ENCODE data around the gene INKA1.

Gene INKA1

DNA sequence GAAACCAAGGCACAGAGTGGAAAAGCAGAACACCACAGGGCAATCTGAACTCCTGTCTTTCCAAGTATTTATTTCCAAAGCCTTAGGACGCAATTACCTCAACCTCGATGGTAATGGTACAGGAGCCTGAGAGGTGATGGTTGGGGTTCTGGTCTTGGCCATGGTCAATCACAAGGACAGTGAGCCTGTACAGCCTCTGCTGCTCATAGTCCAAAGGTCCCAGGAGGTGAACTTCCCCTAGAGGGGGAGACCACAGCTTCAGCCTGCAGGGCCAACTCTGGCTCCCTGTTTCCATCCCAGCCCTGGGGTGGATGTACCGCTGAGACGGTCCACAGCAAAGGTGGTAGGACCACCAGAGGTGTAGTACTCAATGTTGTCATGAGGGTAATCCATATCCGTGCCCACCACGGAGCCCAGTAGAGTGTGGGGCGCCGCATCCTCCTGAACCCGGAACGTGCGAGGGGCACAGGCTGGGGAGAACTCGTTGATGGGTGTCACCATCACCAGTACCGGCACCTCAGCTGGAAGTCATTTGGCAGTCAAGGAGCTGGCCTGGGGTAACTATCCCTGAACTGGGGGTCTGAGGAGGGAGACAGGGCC, 9.5 kb upstream of the INKA1 start:
- H3K9me3 Mint-ChIP-seq = no peaks in the 10 kb centered on the region
- no peak for DNase-seq
- H3K27ac Mint-ChIP-seq = no peak overlapping the region
- no peaks in the 10 kb centered on the region for H3K36me3 Mint-ChIP-seq (ENCODE audit: low read depth)
- peaks cover 2% of the 10 kb centered on the region for H3K4me1 Mint-ChIP-seq
- H3K27me3 Mint-ChIP-seq = no peaks in the 10 kb centered on the region
- H3K4me3 Mint-ChIP-seq = no peak overlapping the region
- ATAC-seq = no peak

DNA sequence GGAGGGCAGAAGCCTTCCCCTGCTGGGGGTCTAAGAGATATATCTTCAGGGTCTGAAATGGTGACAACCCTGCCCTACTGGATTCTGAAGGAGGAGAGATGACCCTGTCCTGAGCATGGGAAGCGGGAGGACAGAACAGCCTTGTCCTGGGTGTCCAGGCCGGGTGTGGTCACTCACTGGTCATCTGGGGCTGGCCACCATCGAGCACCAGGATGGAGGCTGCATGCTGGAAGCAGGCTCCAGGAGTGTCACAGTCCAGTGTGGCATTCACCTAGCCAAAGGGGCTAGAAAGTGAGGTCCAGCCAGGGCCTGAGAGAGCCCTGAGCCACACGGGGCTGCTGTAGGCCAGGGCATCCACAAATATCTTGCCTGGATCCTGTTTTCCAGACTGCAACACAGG, 8.6 kb upstream of the INKA1 start:
- no peak for DNase-seq
- no peak overlapping the region for H3K4me3 Mint-ChIP-seq
- H3K36me3 Mint-ChIP-seq (ENCODE audit: low read depth) = no peaks in the 10 kb centered on the region
- peaks cover 2% of the 10 kb centered on the region for H3K4me1 Mint-ChIP-seq
- H3K9me3 Mint-ChIP-seq = no peaks in the 10 kb centered on the region
- H3K27ac Mint-ChIP-seq = no peak overlapping the region
- no peak for ATAC-seq
- no peaks in the 10 kb centered on the region for H3K27me3 Mint-ChIP-seq

DNA sequence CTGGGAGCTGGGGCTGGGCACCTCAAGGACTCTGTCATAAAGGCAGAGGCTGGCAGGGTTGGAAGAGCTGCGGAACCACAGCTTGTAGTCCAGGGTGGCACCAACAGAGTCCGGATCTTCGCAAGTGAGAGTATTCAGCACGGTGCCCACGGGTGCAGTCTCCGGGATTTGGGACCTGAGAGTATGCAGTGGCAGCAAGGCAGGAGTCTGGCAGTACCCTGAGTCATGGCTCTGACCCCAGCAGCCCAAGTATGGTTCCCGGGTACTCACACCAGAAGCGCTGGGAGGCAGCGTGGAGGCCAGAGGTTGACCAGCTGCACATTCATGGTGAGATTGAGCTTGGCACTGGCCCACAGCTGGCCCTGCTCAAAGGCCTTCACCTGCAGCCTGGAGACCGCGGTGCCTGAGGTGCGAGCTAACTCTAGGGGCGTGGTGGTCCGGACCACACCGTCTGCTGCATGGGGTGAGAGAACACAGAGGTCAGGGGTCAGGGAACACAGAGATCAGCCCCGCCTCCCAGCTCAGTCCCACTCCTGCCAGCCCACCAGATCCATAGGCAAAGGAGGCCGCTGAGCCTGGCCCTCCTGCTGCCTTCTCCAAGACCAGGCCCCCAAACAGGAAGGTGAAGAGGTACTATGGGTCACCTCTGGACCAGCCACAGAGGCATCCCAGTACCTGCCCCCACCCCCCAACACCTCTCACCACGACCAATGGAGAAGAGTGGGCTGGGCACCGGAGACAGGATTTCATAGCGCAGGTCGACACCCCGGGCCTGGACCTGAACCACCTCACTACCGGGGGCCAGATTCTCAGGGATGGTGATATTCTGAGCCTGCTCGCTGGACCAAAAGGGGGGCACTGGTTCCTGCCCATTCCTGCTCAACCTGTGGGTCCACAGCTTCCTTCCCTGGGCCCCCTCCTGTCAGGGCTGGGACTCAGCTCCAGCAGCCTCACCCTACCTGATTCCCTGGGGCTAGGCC, 7.8 kb upstream of the INKA1 start:
- H3K27ac Mint-ChIP-seq = no peak overlapping the region
- no peaks in the 10 kb centered on the region for H3K36me3 Mint-ChIP-seq (ENCODE audit: low read depth)
- no peaks in the 10 kb centered on the region for H3K4me1 Mint-ChIP-seq
- H3K9me3 Mint-ChIP-seq = no peaks in the 10 kb centered on the region
- no peak for DNase-seq
- no peak for ATAC-seq
- no peak overlapping the region for H3K4me3 Mint-ChIP-seq
- peaks cover 3% of the 10 kb centered on the region for H3K27me3 Mint-ChIP-seq

DNA sequence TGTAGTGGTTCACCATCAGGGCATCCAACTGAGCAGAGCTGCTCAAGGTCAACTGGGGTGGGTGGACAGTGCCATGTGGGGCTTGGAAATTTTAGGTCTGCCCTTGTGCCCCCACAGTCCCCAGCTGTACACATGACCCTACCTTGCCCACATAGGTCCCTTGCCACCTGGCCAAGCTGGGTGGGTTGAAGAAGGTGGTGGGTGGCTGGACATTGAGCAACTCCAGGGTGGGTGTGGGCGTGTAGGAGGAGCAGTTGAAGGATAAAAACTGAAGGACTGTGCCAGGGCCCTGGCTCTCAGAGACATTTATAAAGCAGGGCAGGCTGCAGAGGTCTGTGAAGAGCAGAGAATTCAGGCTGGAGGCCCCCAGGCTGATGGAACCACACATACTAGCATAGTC, 4.0 kb upstream of the INKA1 start:
- Mint-ChIP-seq H3K27me3 (peaks cover 12% of the 10 kb centered on the region), H3K27ac (no peak overlapping the region), H3K4me3 (no peak overlapping the region), H3K36me3 (ENCODE audit: low read depth) (no peaks in the 10 kb centered on the region), H3K4me1 (peaks cover 10% of the 10 kb centered on the region), H3K9me3 (no peaks in the 10 kb centered on the region)
- ATAC-seq (no peak), DNase-seq (no peak)

DNA sequence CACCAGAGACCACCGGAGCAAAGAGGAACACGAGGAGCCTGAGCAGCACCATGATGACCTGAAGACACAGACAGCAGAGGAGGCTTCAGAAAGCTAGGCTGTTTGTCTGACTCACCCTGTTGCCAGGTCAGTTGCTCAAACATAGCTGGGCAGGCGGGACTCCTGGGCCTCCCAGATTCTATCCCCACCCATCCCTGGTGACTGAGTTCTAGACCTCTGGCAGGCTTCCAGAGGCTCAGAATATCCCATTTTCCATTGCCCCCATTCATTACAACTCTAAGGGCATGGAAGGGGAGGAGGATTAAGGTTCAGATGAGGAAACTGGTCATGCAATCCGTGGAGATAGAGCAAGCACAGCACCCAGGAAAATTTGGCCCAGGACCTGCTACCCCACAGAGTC, 3.3 kb upstream of the INKA1 start, which contains the start of gene CDHR4:
Gene CDHR4, minus strand, starts transcription at position 113 of the 400 bp plus-strand sequence. Its CDS starts 61 bp downstream, at position 52.
- no peak within 1 kb of the TSS for H3K27ac Mint-ChIP-seq
- H3K4me1 Mint-ChIP-seq = peaks cover 15% of the 10 kb centered on the region
- H3K9me3 Mint-ChIP-seq = no peaks in the 10 kb centered on the region
- no peaks in the 10 kb centered on the region for H3K36me3 Mint-ChIP-seq (ENCODE audit: low read depth)
- H3K27me3 Mint-ChIP-seq = peaks cover 12% of the 10 kb centered on the region
- ATAC-seq (no peak), DNase-seq (no peak)
- no peak within 1 kb of the TSS for H3K4me3 Mint-ChIP-seq

DNA sequence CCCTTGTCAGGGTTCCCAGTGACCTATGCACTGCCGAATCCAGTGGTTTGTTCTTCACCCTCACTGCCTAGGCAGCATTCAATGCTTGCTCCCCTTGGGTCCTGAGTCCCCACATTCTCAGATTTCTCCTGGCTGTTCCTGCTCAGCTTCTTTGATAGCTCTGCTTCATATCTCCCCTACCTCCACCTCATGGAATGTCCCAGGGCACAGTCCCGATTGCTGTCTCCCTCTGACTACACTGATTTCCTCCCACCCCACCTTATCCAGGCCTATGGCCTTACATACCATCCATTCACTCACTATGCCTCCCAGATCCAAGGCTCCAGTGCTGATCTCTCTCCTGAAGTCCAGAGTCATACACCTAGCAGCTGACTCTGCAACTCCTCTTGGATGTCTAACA, 1.9 kb upstream of the INKA1 start:
- ATAC-seq = no peak

DNA sequence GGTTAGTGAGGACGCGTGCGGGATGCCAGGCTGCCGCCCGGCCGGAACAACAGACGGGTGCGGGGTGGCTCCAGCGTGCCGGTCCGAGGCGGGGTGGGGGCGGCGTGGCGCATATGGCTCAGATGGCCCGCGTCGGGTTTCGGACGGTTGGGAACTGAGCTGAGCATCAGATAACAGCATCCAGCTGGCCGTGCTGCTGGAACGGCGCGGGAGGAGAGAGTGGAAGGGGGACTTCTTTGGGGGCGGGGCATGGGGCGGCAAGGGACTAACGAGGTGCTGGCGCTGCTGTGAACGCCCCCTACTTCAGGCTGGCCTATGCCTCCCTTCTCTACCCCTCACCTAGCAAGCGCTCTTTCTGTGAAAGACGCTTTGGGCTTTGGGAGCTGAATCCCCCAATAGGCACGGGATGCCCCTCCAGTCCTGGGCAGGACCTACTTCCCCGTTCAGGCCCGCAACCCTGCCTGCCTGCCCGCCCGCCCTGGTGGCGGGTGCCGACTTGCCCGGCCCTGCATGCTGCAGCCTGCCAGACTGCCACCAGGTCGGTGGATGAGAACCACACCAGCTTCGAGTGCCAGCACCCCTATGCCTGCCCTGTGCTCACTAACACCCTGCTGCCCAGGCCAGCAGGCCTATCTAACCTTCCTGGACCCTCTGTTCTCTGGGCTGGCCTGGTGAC, 542 bp downstream of the INKA1 start:
- DNase-seq (peak; percentile 53), ATAC-seq (peak; percentile 8)
- H3K27me3 Mint-ChIP-seq = peaks cover 12% of the 10 kb centered on the region
- H3K9me3 Mint-ChIP-seq = no peaks in the 10 kb centered on the region
- no peak overlapping the region for H3K27ac Mint-ChIP-seq
- peaks cover 52% of the 10 kb centered on the region for H3K4me1 Mint-ChIP-seq
- peak overlapping the region; percentile 88 for H3K4me3 Mint-ChIP-seq
- H3K36me3 Mint-ChIP-seq (ENCODE audit: low read depth) = no peaks in the 10 kb centered on the region

More for the DNA sequence above, 1.9 kb upstream of the INKA1 start:
- DNase-seq = no peak
- H3K27ac Mint-ChIP-seq = no peak overlapping the region
- peaks cover 12% of the 10 kb centered on the region for H3K27me3 Mint-ChIP-seq
- H3K36me3 Mint-ChIP-seq (ENCODE audit: low read depth) = no peaks in the 10 kb centered on the region
- no peaks in the 10 kb centered on the region for H3K9me3 Mint-ChIP-seq
- H3K4me1 Mint-ChIP-seq = peaks cover 28% of the 10 kb centered on the region
- no peak overlapping the region for H3K4me3 Mint-ChIP-seq

DNA sequence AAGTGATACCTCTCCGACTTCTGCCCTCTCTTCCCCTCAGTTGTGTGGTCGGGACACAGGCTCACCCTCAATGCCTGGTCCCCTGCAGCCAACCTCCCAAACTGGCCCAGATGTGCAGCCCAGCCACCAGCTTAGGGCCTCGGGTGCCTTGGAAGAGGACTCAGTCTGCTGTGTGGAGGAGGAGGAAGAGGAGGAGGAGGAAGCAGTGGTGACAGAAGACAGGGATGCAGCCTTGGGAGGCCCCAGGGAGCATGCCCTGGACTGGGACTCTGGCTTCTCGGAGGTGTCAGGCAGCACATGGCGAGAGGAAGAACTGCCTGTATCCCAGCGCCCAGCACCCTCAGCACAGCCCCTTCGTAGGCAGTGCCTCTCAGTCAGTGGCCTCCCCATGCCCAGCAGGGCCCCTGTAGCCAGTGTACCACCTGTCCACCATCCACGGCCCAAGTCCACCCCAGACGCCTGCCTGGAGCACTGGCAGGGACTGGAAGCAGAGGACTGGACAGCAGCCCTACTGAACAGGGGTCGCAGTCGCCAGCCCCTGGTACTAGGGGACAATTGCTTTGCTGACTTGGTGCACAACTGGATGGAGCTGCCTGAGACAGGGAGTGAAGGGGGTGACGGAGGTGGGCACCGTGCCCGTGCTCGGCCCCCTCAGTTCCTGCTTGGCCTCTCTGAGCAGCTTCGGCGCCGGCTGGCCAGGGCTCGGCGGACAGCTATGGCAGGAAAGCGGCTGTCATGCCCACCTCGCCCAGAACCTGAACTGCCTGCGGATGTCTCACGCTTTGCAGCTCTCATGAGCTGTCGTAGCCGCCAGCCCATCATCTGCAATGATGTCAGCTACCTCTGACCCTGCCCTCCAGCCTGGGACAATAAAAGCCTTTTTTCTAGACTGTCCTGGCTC, 1.3 kb downstream of the INKA1 start:
- H3K9me3 Mint-ChIP-seq = no peaks in the 10 kb centered on the region
- H3K36me3 Mint-ChIP-seq (ENCODE audit: low read depth) = no peaks in the 10 kb centered on the region
- peak overlapping the region; percentile 88 for H3K4me3 Mint-ChIP-seq
- DNase-seq (no peak), ATAC-seq (no peak)
- H3K27ac Mint-ChIP-seq = peak overlapping the region; percentile 66
- H3K27me3 Mint-ChIP-seq = peaks cover 12% of the 10 kb centered on the region
- H3K4me1 Mint-ChIP-seq = peaks cover 54% of the 10 kb centered on the region

DNA sequence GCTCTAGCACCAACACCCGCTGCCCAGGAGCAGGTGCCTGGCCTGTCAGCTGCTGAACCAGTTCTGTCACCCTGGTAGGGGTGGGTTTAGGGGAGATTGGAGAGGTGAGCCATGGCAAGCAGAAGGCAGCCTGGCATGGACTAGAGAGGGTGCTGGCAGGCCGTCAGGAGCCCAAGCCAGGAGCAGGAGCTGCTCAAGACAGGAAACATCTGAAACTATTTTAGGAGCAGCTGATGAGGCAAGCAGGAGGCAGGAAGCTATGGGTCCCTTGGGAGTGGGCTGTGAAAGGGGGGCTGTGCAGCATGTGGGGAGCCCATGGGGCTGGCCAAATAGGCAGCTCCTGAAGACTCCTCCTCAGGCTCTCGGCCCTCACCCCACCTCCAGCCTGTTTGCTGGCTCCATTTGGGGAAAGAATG, 2.3 kb downstream of the INKA1 start:
- H3K27ac Mint-ChIP-seq = peak overlapping the region; percentile 66
- H3K9me3 Mint-ChIP-seq = no peaks in the 10 kb centered on the region
- peaks cover 54% of the 10 kb centered on the region for H3K4me1 Mint-ChIP-seq
- H3K4me3 Mint-ChIP-seq = no peak overlapping the region
- H3K27me3 Mint-ChIP-seq = peaks cover 10% of the 10 kb centered on the region
- ATAC-seq (no peak), DNase-seq (no peak)
- H3K36me3 Mint-ChIP-seq (ENCODE audit: low read depth) = no peaks in the 10 kb centered on the region

DNA sequence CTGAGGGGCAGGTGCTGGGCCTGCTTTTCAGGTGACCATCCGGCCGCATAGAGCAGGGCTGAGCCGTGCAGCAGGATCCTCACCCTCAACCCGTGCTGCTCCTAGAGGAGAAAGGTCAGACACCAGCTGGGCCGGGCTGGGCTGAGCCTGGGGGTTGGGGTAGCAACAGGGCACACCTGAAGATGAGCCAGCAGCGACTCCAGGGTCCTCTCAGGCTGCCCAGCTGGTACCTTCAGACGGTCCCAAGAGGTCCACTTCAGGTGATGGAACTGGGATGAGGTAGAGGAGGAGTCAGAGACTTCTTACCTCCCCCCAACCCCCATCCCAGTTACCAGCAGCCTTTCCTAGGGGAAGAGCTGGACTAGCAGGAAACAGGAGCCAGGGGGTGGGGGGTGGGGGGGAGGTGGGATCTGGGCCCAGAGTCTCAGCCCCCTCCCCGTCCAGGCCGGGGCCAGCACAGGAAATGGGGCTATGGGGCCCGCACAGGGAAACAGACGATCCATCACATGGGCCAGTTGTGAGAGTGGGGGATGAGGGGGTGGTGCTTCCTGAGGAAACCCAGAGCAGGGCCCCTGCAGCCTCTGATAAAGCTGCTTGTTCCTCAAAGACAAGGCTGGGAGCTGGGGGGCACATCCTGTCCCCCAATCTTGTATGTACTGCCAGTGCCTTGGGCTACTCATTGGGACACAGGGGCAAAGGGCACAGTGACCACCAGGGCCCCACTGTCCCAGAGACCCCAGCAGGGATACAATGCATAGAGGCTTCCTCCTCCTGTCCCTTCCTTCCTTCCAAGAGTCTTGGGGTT, 3.0 kb downstream of the INKA1 start:
- H3K27ac Mint-ChIP-seq = peak overlapping the region; percentile 66
- no peak overlapping the region for H3K4me3 Mint-ChIP-seq
- peaks cover 10% of the 10 kb centered on the region for H3K27me3 Mint-ChIP-seq
- ATAC-seq (no peak), DNase-seq (peak; percentile 49)
- no peaks in the 10 kb centered on the region for H3K9me3 Mint-ChIP-seq
- peaks cover 54% of the 10 kb centered on the region for H3K4me1 Mint-ChIP-seq
- no peaks in the 10 kb centered on the region for H3K36me3 Mint-ChIP-seq (ENCODE audit: low read depth)

DNA sequence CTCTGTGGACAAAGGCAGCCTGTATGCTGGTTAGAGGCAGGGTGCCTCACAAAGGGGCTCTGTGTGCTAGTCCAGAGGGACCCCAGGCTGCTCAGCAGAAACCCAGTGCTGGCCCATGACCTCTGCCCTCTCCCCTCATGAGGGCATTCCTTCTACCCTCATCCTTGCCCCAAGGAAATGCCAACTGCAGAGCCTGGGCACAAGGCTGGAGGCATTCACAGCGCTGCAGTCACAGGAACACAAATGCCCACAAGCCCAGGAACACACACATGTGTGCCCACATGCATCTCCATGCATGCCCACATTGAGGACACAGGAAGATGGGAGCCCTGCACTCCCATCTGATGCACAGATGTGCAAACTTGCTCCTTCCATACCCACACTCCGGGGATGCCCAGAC, 3.8 kb downstream of the INKA1 start:
- Mint-ChIP-seq H3K4me1 (peaks cover 57% of the 10 kb centered on the region), H3K36me3 (ENCODE audit: low read depth) (no peaks in the 10 kb centered on the region), H3K9me3 (no peaks in the 10 kb centered on the region), H3K4me3 (no peak overlapping the region), H3K27me3 (peaks cover 6% of the 10 kb centered on the region), H3K27ac (peak overlapping the region; percentile 18)
- DNase-seq (no peak), ATAC-seq (no peak)

DNA sequence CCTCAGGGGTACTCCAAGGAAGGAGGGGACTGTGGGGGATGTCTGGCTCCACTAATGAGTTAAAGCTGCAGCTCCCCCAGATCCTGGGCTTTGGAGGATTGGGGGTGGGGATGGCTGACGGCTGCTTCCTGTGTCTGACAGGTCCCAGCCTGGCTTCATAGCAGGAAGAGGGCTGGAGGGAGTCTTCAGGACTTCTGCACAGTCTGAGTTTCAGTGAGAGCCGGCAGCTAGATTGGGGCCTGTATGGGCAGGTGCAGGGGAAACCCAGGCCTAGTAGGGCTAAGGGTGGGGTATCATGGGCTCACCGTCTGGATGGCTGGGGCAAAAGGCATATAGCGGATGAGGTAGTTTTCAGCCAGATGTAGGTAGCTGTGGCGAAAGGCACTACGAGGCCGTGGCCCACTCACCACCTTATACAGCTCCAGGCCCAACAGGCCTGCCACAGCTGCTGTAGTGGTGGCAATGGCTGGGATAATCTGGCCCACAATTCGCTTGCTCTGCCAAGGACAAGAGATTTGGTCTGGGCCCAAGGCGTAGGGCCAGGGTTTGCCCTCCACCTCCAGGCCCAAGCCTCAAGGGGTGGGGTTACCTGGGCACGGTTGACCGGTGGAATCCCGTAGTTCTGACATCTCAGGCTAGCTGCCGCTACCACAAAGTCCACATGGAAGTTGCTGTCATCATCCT, 4.5 kb downstream of the INKA1 start:
- Mint-ChIP-seq H3K4me1 (peaks cover 52% of the 10 kb centered on the region), H3K36me3 (ENCODE audit: low read depth) (no peaks in the 10 kb centered on the region), H3K9me3 (no peaks in the 10 kb centered on the region), H3K27me3 (no peaks in the 10 kb centered on the region), H3K27ac (peak overlapping the region; percentile 74), H3K4me3 (no peak overlapping the region)
- DNase-seq (no peak), ATAC-seq (no peak)
